ENCODE data around the gene SLC29A2. TPM values are rescaled to one million over a fixed set of nuclear protein-coding genes. Genes with fewer than 3 reads are reported as not detected.

The SLC29A2 gene
- total RNA-seq, 1 experiment from 2014 or later, result 30.2 TPM

DNA sequence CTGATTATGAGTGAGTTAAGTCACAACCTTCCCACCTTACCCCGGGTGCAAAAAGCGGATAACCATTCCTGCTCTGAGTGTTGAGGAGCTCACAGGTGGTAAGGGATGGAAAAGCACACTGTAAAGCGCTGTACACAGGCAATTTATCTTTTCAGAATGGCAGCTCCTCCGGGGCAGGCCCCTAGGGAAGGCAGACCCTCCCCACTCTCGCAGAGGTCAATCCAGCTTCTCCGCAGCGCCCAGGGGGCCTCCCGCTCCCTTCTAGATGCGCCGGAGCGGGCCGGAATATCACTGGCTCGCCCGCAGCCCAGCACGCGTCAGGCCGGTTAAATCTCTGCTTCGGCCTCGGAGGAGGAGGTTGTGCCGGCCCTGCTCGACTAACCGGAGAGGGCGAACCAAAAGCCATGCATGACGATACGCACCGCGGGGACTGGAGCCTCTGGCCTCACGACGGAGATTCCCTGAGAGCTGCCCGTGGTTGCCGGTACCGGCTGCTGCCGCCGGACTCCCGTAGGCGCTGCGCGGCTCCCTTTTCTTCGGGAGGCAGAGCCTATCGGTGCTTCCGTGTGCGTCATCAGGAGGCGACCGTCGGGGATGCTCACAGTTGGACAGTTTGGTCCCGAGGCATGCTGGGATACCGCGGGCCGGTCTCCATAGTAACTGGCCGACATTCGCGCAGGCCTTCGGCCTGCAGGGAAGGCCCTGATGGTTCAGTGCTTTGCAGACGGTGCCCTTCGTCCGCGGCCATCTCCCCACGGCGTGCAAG lies 26.8 kb downstream of the SLC29A2 start, which contains the start of gene BRMS1 (continued):
- TF ChIP-seq FOXP1 (CRISPR knock-in tag; IDR thresholded peaks at IDR 0.05; ENCODE audit: borderline replicate concordance) (peak; percentile 59; the same call in 1 of the 2 replicates), ZNF232 (CRISPR knock-in tag; IDR thresholded peaks at IDR 0.05) (0 out of 2 replicates have a peak, but pooled peaks have one; percentile 43), TEAD4 (CRISPR knock-in tag; IDR thresholded peaks at IDR 0.05) (no peak), ZNF138 (CRISPR knock-in tag; conservative IDR thresholded peaks at IDR 0.05) (0 out of 2 replicates have a peak, but pooled peaks have one; percentile 55), NFE2L1 (CRISPR knock-in tag; IDR thresholded peaks at IDR 0.05) (0 out of 2 replicates have a peak, but pooled peaks have one; percentile 9), TP53 (CRISPR knock-in tag; IDR thresholded peaks at IDR 0.05) (0 out of 2 replicates have a peak, but pooled peaks have one; percentile 45), FOXJ3 (CRISPR knock-in tag; IDR thresholded peaks at IDR 0.05; ENCODE audit: borderline replicate concordance) (no peak), ESRRA (CRISPR knock-in tag; IDR thresholded peaks at IDR 0.05; ENCODE audit: borderline replicate concordance) (no peak), ELF4 (CRISPR knock-in tag; IDR thresholded peaks at IDR 0.05; ENCODE audit: low read depth) (no peak), EMX1 (CRISPR knock-in tag; IDR thresholded peaks at IDR 0.05) (no peak), KAT7 (CRISPR knock-in tag; IDR thresholded peaks at IDR 0.05; ENCODE audit: borderline replicate concordance) (no peak), FOXK1 (CRISPR knock-in tag; IDR thresholded peaks at IDR 0.05) (peak; percentile 94), GTF2I (CRISPR knock-in tag; conservative IDR thresholded peaks at IDR 0.05) (no peak)
- TF ChIP-seq, protein P1, sequence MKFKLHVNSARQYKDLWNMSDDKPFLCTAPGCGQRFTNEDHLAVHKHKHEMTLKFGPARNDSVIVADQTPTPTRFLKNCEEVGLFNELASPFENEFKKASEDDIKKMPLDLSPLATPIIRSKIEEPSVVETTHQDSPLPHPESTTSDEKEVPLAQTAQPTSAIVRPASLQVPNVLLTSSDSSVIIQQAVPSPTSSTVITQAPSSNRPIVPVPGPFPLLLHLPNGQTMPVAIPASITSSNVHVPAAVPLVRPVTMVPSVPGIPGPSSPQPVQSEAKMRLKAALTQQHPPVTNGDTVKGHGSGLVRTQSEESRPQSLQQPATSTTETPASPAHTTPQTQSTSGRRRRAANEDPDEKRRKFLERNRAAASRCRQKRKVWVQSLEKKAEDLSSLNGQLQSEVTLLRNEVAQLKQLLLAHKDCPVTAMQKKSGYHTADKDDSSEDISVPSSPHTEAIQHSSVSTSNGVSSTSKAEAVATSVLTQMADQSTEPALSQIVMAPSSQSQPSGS (CRISPR knock-in tag; IDR thresholded peaks at IDR 0.05; ENCODE audit: borderline replicate concordance, low read depth), result no peak
- TF ChIP-seq, protein P2, sequence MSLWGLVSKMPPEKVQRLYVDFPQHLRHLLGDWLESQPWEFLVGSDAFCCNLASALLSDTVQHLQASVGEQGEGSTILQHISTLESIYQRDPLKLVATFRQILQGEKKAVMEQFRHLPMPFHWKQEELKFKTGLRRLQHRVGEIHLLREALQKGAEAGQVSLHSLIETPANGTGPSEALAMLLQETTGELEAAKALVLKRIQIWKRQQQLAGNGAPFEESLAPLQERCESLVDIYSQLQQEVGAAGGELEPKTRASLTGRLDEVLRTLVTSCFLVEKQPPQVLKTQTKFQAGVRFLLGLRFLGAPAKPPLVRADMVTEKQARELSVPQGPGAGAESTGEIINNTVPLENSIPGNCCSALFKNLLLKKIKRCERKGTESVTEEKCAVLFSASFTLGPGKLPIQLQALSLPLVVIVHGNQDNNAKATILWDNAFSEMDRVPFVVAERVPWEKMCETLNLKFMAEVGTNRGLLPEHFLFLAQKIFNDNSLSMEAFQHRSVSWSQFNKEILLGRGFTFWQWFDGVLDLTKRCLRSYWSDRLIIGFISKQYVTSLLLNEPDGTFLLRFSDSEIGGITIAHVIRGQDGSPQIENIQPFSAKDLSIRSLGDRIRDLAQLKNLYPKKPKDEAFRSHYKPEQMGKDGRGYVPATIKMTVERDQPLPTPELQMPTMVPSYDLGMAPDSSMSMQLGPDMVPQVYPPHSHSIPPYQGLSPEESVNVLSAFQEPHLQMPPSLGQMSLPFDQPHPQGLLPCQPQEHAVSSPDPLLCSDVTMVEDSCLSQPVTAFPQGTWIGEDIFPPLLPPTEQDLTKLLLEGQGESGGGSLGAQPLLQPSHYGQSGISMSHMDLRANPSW (CRISPR knock-in tag; conservative IDR thresholded peaks at IDR 0.05; ENCODE audit: low read depth), result no peak
- TF ChIP-seq, protein P3, sequence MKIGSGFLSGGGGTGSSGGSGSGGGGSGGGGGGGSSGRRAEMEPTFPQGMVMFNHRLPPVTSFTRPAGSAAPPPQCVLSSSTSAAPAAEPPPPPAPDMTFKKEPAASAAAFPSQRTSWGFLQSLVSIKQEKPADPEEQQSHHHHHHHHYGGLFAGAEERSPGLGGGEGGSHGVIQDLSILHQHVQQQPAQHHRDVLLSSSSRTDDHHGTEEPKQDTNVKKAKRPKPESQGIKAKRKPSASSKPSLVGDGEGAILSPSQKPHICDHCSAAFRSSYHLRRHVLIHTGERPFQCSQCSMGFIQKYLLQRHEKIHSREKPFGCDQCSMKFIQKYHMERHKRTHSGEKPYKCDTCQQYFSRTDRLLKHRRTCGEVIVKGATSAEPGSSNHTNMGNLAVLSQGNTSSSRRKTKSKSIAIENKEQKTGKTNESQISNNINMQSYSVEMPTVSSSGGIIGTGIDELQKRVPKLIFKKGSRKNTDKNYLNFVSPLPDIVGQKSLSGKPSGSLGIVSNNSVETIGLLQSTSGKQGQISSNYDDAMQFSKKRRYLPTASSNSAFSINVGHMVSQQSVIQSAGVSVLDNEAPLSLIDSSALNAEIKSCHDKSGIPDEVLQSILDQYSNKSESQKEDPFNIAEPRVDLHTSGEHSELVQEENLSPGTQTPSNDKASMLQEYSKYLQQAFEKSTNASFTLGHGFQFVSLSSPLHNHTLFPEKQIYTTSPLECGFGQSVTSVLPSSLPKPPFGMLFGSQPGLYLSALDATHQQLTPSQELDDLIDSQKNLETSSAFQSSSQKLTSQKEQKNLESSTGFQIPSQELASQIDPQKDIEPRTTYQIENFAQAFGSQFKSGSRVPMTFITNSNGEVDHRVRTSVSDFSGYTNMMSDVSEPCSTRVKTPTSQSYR (CRISPR knock-in tag; IDR thresholded peaks at IDR 0.05), result 0 out of 2 replicates have a peak, but pooled peaks have one; percentile 14
- TF ChIP-seq, protein P4, sequence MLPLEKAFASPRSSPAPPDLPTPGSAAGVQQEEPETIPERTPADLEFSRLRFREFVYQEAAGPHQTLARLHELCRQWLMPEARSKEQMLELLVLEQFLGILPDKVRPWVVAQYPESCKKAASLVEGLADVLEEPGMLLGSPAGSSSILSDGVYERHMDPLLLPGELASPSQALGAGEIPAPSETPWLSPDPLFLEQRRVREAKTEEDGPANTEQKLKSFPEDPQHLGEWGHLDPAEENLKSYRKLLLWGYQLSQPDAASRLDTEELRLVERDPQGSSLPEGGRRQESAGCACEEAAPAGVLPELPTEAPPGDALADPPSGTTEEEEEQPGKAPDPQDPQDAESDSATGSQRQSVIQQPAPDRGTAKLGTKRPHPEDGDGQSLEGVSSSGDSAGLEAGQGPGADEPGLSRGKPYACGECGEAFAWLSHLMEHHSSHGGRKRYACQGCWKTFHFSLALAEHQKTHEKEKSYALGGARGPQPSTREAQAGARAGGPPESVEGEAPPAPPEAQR (CRISPR knock-in tag; IDR thresholded peaks at IDR 0.05), result no peak
- TF ChIP-seq, protein P5, sequence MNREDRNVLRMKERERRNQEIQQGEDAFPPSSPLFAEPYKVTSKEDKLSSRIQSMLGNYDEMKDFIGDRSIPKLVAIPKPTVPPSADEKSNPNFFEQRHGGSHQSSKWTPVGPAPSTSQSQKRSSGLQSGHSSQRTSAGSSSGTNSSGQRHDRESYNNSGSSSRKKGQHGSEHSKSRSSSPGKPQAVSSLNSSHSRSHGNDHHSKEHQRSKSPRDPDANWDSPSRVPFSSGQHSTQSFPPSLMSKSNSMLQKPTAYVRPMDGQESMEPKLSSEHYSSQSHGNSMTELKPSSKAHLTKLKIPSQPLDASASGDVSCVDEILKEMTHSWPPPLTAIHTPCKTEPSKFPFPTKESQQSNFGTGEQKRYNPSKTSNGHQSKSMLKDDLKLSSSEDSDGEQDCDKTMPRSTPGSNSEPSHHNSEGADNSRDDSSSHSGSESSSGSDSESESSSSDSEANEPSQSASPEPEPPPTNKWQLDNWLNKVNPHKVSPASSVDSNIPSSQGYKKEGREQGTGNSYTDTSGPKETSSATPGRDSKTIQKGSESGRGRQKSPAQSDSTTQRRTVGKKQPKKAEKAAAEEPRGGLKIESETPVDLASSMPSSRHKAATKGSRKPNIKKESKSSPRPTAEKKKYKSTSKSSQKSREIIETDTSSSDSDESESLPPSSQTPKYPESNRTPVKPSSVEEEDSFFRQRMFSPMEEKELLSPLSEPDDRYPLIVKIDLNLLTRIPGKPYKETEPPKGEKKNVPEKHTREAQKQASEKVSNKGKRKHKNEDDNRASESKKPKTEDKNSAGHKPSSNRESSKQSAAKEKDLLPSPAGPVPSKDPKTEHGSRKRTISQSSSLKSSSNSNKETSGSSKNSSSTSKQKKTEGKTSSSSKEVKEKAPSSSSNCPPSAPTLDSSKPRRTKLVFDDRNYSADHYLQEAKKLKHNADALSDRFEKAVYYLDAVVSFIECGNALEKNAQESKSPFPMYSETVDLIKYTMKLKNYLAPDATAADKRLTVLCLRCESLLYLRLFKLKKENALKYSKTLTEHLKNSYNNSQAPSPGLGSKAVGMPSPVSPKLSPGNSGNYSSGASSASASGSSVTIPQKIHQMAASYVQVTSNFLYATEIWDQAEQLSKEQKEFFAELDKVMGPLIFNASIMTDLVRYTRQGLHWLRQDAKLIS (CRISPR knock-in tag; IDR thresholded peaks at IDR 0.05; ENCODE audit: borderline replicate concordance), result peak; percentile 57; the same call in 1 of the 2 replicates
- TF ChIP-seq, protein P6, sequence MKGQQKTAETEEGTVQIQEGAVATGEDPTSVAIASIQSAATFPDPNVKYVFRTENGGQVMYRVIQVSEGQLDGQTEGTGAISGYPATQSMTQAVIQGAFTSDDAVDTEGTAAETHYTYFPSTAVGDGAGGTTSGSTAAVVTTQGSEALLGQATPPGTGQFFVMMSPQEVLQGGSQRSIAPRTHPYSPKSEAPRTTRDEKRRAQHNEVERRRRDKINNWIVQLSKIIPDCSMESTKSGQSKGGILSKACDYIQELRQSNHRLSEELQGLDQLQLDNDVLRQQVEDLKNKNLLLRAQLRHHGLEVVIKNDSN (CRISPR knock-in tag; IDR thresholded peaks at IDR 0.05), result no peak
- TF ChIP-seq, protein P7, sequence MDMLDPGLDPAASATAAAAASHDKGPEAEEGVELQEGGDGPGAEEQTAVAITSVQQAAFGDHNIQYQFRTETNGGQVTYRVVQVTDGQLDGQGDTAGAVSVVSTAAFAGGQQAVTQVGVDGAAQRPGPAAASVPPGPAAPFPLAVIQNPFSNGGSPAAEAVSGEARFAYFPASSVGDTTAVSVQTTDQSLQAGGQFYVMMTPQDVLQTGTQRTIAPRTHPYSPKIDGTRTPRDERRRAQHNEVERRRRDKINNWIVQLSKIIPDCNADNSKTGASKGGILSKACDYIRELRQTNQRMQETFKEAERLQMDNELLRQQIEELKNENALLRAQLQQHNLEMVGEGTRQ (CRISPR knock-in tag; IDR thresholded peaks at IDR 0.05), result no peak
- TF ChIP-seq, protein P8, sequence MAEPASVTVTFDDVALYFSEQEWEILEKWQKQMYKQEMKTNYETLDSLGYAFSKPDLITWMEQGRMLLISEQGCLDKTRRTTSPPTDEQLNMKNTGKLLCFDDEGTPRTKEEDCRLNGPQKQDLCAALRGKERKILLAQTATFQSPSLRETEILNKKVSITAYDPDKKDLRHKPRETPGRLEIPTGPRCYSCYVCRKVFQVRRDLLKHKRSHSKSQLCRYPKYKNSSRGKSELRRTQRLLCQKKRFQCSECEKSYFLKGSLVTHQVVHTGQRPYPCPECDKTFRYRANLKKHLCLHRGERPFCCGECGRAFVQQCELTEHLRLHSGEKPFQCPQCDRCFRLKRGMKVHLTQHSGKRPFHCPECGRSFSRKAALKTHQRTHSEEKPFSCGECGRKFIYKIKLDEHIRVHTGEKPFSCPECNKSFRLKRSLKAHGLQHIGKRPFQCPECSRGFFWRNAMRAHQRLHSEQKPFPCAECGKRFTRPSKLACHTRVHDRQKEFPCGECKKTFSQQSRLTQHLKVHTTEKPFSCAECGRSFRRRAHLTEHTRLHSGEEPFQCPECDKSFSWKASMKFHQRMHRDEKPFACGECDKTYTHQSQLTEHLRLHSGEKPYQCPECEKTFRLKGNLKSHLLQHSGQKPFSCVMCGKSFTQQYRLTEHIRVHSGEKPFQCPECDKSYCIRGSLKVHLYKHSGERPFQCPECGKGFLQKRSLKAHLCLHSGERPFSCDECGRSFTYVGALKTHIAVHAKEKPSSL (CRISPR knock-in tag; conservative IDR thresholded peaks at IDR 0.05), result no peak

Measured in WTC11 (cell line).